Frontal cortex (tissue), 4 donors: ENCODE measurements around the gene PRKD1. TPM values are rescaled to one million over a fixed set of nuclear protein-coding genes. Genes with fewer than 3 reads are reported as not detected.
A peak's percentile ranks its signal among the peaks of the same experiment; 100 is the strongest.

Experiments used
- DNase-seq, 2 donors: peaks; one replicate each; pipeline ENCODE4 v3.0.0; 2012; ENCODE audit warnings: low spot score in 2 of 2
- FAIRE-seq: peaks from 2 replicates; lab custom pipeline; 2012; peaks lifted over from hg19 to GRCh38; lab: Jason Lieb, UNC
- small RNA-seq: library from RNA; depleted of rRNA; stranded (forward); fragments of <200 nt; gene quantifications from one replicate; pipeline ENCODE3, GENCODE V24; 2014
- total RNA-seq: library from RNA; depleted of rRNA; stranded (reverse); fragments of >200 nt; gene quantifications from one replicate; pipeline ENCODE4 v1.2.3, GENCODE V29; 2014
- donor health status: control.
- donor health status: control.
- donor health status: control.

Gene PRKD1
- total RNA-seq, 1 donor from 2014 or later: 17.1 TPM

DNA sequence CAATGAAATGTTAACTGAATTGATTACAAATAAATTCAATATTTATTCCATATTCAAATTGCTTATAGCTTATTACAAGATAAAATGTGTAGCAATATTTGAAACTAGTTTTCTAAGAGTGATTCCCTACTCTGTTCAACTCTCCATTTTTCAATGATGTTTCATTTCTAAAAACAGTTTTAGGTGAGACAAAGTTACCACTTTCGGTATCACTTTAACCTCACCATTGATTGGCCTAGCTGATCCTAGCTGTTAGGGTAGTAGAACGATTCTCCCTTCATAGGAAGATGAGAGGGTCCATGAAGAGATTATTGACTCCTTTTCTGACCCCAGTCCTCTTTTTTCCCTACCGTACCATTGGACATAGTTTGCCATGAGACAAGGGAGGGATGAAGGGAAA, 373.3 kb downstream of the PRKD1 start:
- FAIRE-seq: peak; percentile 36

DNA sequence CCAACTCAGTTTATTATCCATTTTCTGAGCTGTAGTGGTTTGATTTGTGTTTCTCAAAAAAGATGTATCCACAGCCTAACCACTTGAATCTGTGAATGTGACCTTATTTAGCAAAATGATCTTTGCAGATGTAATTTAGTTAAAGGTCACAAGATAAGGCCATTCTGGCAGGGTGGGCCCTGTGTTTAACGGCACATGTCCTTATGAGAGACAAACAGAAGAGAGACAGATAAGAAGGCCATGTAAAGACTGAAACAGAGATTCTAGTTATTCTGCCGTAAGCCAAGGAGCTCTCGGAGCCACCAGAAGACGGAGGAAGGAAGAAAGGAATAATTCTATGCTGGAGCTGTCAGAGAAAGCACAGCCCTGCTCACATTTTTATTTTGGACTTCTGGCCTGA, 374.2 kb downstream of the PRKD1 start:
- DNase-seq (no peak), FAIRE-seq (no peak)

More for the DNA sequence above, 373.3 kb downstream of the PRKD1 start:
- DNase-seq: no peak

DNA sequence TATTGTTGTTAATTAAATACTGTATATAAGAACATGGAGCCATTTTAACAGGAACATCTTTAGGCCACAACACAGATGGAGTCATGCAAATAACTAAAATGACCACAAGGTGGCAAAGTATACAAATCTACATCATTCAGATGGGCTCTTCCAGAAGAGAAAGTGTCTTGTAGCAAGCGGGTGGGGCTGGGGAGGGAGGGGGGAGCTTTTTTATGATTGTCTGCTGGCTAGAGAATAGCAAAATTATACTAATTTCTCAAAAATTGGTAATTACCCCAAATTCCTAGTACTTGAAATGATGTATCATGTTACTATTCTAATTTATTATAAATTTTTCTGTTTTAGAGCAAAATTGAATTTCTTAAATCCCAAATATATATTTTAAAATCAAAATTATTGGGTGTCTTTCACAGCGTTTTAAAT, 378.7 kb downstream of the PRKD1 start:
- FAIRE-seq: peak; percentile 81

DNA sequence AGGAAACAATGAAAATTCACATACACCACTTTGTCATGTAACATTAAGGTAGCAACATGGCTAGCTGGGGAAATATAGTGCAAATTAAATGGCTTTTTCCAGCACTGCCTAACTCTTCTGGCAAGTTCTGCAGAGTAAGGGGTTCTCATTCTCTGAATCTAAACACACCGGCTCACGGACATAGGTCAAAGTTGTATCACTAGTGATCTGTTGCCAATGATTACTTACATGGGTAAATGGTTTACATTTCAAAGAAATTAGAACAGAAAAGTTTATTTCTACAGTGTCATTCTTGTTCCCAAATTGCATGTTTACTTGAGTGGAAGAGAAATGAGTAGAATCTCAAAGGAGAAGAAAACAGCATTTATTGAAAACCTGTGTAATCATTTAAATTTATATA, 381.9 kb downstream of the PRKD1 start:
- FAIRE-seq: no peak

More for the DNA sequence above, 378.7 kb downstream of the PRKD1 start:
- DNase-seq: peak; percentile 24 to 48

GRCh38 chr14:29536886-29537511, 390.6 kb downstream of the PRKD1 start:
- DNase-seq (no peak), FAIRE-seq (peak; percentile 95)

More for the DNA sequence above, 381.9 kb downstream of the PRKD1 start:
- DNase-seq: no peak

DNA sequence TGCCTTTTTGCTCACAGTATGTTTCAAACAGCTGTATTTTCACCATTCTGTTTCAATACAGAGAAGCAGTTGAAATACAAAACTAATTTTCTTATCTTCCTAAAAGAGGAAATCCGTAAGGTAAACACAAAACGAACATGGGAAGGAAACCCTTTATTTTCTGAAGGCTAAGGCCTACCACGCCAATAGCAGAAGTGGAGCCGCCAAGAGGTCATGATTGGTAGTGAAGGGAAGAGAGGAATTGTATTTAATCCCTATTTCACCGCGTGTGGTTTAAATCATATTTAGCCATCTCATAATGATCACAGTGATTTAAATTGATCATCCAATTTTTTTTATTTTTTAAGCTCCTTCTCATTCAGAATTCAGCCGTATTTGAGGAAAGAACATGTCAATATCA, 398.2 kb downstream of the PRKD1 start:
- no peak for DNase-seq
- no peak for FAIRE-seq

DNA sequence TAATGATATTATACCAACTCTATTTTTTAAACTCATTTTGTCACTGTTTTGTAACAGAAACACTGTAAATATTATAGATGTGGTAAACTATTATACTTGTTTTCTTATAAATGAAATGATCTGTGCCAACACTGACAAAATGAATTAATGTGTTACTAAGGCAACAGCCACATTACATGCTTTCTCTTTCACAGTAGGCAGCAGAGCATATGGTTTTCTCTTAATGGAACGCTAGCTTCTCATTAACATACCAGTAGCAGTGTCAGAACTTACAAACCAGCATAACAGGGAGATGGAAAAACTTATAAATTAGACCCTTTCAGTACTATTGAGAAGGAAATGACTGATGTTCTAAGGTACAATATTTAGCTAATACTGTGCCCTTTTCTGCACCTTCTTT, 398.8 kb downstream of the PRKD1 start:
- DNase-seq: no peak
- no peak for FAIRE-seq

- peak; percentile 77 for FAIRE-seq
Observed at GRCh38 chr14:29527286-29527685, 400.4 kb downstream of the PRKD1 start.

More at GRCh38 chr14:29527286-29527685, 400.4 kb downstream of the PRKD1 start:
- DNase-seq: no peak

Small RNA genes within 50 kb of the gene (small RNA-seq; reads per million reads assigned to genes)
- gene RNU6-1234P: not detected
